Measurements from ENCODE around the gene SECISBP2.
"Not testable (repeated sequence)": the region's sequence is repeated elsewhere in the genome, so short reads cannot be mapped to it uniquely, and the experiment has no call there.

Gene SECISBP2

GRCh38 chr9:89364666-89365531 is 46.6 kb downstream of the SECISBP2 start:
- DNase-seq (ENCODE audit: low read depth) = no peak

- DNase-seq (ENCODE audit: low read depth) = no peak
Measured at GRCh38 chr9:89365532-89365912, 47.2 kb downstream of the SECISBP2 start.

GRCh38 chr9:89366711-89367110 is 48.4 kb downstream of the SECISBP2 start:
- no peak for DNase-seq (ENCODE audit: low read depth)

DNA sequence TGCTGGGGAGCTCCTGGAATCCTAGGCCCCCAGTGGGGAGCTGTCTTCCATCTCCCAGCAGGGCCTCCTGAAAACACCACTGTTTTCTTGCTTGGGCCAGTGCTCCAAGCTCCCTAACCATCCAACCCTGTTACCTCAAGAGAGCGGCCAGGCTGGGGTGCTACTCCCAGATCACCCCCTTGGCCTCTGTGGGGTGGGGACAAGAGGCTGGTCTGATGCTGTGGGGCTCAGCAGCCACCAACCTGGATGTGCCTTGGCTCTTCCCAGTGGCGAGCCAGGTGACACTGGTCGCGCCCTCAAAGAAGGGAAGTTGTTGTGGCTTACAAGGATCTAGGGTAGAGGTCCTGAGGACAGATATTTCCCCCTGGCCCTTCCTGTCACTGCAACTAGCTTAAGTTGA is 49.0 kb downstream of the SECISBP2 start:
- no peak for DNase-seq (ENCODE audit: low read depth)

- DNase-seq (ENCODE audit: low read depth) = no peak
Measured at GRCh38 chr9:89367726-89368437, 49.6 kb downstream of the SECISBP2 start.

DNA sequence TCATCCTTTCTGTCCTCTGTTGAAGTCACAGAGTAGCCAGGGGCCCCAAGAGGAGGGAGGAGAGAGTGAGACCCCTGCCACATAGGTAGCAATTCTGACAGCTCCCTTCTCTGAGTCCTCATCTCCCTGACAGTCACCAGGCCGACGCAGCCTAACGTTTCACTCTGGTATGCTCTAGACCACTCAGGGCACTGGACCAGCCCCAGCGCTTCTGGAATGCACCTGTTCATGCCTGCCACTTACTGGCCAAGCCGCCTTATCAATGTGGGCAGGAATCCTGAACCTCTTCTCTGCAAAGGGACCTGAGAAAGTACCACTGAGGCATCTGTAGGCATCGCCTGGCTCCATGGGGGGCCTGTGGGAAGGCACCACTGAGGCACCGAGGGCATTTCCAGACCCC is 50.2 kb downstream of the SECISBP2 start:
- no peak for DNase-seq (ENCODE audit: low read depth)

GRCh38 chr9:89368978-89369377 is 50.7 kb downstream of the SECISBP2 start:
- DNase-seq (ENCODE audit: low read depth) = no peak

- DNase-seq (ENCODE audit: low read depth) = no peak
Measured at GRCh38 chr9:89370593-89370992, 52.3 kb downstream of the SECISBP2 start.

DNA sequence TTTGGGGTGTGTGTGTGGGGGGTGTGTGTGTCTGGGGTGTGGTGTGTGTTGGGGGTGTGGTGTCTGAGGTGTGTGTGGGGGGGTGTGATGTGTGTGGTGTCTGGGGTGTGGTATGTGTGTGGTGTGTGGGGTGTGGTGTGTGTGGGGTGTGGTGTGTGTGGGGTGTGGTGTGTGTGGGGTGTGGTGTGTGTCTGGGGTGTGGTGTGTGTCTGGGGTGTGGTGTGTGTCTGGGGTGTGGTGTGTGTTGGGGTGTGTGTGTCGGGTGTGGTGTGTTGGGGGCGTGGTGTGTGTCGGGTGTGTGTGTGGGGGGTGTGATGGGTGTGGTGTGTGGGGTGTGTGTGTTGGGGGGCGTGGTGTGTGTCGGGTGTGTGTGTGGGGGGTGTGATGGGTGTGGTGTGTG is 53.5 kb downstream of the SECISBP2 start:
- DNase-seq (ENCODE audit: low read depth) = not testable (repeated sequence)

GRCh38 chr9:89372230-89372816 is 54.0 kb downstream of the SECISBP2 start:
- no peak for DNase-seq (ENCODE audit: low read depth)

GRCh38 chr9:89372979-89373378 is 54.7 kb downstream of the SECISBP2 start:
- DNase-seq (ENCODE audit: low read depth) = no peak

- DNase-seq (ENCODE audit: low read depth) = no peak
Measured at GRCh38 chr9:89374176-89374575, 55.9 kb downstream of the SECISBP2 start.

DNA sequence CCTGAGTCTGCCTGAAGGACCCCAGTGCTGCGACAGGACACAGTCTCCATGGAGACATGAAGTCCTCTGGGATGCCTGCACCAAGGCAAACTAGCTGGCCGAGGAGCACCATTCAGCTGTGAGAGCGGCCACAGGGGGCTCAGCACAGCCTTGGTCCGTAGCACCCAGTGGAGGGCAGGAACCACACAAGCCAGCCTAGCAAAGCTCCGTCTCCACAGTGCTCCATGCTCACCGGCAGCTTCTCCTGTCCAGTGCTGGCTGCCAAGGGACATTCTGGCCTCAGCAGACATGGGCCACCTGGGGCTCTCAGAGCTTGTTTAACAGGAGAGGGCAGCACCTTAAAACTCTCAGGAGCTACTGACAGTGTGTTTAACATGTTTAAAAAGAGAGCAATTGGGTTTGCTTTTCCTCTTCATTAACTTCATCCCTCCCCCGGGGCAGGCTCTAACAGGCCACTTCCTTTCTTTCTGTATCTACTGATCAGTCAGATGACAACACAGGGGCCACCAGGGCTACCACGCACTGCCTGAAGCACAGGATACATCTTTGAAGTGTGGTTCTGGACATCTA is 57.0 kb downstream of the SECISBP2 start:
- no peak for DNase-seq (ENCODE audit: low read depth)

DNA sequence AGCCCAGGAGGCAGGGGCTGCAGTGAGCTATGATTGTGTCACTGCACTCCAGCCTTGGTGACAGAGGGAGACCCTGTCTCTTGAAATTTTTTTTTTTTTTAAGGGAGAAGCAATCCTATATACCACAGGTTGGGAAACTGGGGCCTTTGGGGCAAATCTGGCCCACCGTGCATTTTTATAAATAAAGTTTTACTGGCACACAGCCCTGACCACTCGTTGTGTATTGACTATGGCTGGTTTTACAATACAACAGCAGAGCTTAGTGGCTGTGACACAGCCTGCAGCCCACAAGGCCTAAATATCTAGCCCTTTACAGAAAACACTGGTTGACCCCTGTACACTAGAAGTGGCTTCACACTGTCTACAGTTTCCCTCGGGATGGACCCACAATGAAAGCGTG is 58.0 kb downstream of the SECISBP2 start:
- no peak for DNase-seq (ENCODE audit: low read depth)

DNA sequence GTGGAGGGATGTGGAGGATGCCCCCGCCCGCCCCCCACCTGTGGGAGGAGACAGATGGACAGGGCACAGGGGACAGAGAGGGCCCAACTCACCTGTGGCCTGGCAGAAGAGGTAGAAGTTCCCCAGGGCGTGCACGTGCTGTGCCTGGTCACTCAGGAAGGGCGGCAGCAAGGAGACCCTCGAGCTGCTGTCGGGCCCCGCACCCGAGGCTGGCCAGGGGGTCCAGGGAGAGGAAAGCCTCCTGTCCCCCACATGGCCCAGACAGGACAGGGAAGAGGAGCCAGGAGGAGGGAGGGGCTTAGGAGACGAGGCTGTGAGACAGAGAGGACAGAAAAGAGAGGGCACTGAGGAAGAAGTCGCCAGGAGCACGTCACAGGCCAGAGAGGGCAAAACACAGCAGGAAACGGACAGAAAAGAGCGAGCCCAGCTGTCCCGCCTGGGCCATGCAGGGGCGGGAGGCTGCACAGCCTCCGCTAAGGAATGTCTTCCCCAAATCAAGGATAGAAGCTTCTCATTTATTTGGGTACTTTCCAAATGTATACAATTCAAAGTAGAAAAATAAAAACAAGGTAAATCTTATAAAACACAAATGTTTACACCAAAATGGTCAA is 58.5 kb downstream of the SECISBP2 start:
- no peak for DNase-seq (ENCODE audit: low read depth)

GRCh38 chr9:89377411-89377810 is 59.1 kb downstream of the SECISBP2 start:
- no peak for DNase-seq (ENCODE audit: low read depth)

GRCh38 chr9:89378541-89378940 is 60.2 kb downstream of the SECISBP2 start:
- no peak for DNase-seq (ENCODE audit: low read depth)

GRCh38 chr9:89379031-89379430 is 60.7 kb downstream of the SECISBP2 start:
- no peak for DNase-seq (ENCODE audit: low read depth)

DNA sequence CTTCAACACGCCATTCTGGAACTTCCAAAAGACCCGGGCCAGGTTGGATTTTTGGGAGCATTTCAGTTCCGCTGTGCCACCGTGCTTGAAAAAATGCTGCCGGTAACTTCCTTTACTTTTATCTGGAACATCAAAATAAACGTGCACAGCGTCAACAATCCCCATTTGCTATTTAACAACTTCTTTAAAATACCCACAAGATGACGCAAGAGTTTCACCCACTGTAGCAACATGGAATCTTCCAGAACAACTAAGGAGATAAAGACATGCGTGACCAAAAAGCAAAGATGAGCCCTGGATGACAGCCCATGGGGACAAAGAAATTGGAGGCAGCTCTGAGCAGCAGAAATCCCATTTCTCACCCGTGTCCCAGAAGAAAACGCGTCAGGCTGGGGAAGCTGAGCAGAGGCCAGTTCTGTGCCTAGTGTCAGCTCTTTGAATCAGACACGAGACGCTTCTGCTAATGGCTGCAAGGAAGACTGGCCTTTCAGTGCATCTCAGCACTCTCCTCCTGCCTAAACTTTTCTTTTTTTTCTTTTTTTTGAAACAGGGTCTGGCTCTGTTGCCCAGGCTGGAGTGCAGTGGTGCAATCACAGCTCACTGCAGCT is 61.3 kb downstream of the SECISBP2 start:
- no peak for DNase-seq (ENCODE audit: low read depth)

DNA sequence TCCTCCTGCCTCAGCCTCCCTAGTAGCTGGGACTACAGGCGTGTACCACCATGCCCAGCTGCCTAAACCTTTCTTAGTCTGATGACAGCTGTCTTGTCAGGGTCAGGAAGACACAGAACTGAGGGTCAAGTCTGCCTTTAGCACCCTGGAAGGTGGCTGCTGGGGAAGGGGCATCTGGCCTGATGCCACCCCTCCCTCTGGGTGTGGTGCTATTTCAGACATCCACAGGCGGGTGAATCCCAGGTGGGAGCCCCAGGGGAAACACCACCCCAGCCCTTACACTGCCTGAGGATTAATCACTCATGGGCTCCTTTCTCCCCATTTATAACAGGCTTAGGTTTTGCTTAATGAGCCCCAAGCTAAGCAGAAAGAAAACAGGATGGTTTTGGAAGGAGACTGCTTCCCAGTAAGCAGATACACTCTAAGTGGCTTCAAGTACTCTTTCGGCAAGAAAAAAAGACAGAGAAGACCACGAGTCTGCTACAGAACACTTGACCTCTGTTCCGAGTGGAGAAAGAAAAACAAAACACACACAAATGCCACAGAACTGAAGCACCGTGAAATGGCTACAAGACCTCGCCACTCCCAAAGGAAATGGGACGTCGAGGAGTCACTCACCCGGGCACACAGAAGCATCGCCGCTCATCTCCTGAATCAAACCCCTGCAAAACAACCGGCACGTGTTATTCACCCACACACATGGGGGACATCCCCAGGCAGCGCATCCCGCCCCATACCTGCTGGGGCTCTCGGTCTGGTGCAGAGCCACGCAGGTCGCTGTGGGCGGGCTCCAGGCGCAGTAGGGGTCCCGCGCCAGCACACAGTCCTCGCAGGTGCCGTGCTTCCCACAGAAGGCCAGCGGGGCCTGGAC is 62.4 kb downstream of the SECISBP2 start:
- DNase-seq (ENCODE audit: low read depth) = no peak

GRCh38 chr9:89381308-89381609 is 63.0 kb downstream of the SECISBP2 start:
- no peak for DNase-seq (ENCODE audit: low read depth)
